Measurements from ENCODE around the gene ZFHX3. TPM values are rescaled to one million over a fixed set of nuclear protein-coding genes. Genes with fewer than 3 reads are reported as not detected.
A peak's percentile ranks its signal among the peaks of the same experiment; 100 is the strongest.

ZFHX3 gene
- total and polyA plus RNA-seq, 10 donors: 0.47 to 18.5 (median 11.1) TPM

DNA sequence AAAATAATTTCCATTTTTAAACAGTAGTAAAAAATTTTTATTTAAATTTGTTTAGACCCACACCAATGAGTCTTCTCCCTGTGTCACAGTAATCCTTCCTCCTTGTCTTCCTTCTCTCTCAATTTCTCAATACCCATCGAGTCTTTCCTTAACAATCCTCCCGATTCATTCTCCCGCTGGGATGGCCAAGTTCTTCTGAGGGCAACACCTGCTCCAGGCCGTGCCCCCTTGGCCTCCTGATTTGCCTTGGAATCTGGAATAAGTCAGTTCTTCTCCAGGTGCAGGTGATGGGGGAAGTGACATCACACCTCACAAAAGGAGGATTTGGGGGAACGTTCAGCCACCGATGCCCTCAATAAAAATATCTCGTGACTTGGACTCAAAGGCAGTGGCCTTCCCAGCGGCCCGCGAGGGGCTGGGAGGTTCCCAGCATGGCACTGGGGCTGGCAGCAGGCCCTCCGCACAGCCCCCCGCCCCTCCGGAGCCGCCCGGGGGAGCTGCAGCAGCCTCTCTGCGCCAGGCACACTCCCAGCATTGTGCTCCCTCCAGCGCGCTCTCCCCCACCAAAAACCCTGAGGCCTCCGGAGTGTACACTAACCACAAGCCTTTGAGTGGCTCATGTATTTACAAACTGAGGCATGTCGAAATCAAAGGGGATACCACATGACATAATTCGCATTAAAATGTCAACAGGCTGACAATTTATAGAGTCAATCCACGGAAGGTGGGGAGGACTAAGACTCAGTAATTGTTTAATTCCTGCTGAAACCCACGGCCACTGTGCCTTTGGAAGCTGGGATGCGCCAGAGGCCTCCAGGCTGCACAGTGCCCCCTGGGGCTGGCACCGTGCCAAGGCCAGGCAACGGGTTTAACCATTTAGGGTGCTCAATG is 120.5 kb downstream of the ZFHX3 start:
- peak; percentile 71 for DNase-seq
- Histone ChIP-seq H3K36me3 (no peaks in the 10 kb centered on the region), H3K9me3 (no peaks in the 10 kb centered on the region), H3K27me3 (replicated peaks in 1 of 7) (no peaks in the 10 kb centered on the region), H3K4me1 (peaks cover 0 to 33% (median 13%) of the 10 kb centered on the region in 6 donors), H3K4me3 (no peak overlapping the region), H3K27ac (no peak overlapping the region)
- WGBS, 5 donors: 60 to 78% (median 69%) methylated on average over 22 to 26 of the region's 26 CpGs
- no peak for TF ChIP-seq POLR2AphosphoS5 (IDR thresholded peaks at IDR 0.05)
- TF ChIP-seq, protein P1, sequence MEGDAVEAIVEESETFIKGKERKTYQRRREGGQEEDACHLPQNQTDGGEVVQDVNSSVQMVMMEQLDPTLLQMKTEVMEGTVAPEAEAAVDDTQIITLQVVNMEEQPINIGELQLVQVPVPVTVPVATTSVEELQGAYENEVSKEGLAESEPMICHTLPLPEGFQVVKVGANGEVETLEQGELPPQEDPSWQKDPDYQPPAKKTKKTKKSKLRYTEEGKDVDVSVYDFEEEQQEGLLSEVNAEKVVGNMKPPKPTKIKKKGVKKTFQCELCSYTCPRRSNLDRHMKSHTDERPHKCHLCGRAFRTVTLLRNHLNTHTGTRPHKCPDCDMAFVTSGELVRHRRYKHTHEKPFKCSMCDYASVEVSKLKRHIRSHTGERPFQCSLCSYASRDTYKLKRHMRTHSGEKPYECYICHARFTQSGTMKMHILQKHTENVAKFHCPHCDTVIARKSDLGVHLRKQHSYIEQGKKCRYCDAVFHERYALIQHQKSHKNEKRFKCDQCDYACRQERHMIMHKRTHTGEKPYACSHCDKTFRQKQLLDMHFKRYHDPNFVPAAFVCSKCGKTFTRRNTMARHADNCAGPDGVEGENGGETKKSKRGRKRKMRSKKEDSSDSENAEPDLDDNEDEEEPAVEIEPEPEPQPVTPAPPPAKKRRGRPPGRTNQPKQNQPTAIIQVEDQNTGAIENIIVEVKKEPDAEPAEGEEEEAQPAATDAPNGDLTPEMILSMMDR (IDR thresholded peaks at IDR 0.05 in 8 of 11, conservative IDR thresholded peaks at IDR 0.05 in 3 of 11): no peak
- TF ChIP-seq POLR2A (IDR thresholded peaks at IDR 0.05): no peak
- intact Hi-C loops (cut with DNase I; ENCODE audit: low total_unique reads): no loop called here

DNA sequence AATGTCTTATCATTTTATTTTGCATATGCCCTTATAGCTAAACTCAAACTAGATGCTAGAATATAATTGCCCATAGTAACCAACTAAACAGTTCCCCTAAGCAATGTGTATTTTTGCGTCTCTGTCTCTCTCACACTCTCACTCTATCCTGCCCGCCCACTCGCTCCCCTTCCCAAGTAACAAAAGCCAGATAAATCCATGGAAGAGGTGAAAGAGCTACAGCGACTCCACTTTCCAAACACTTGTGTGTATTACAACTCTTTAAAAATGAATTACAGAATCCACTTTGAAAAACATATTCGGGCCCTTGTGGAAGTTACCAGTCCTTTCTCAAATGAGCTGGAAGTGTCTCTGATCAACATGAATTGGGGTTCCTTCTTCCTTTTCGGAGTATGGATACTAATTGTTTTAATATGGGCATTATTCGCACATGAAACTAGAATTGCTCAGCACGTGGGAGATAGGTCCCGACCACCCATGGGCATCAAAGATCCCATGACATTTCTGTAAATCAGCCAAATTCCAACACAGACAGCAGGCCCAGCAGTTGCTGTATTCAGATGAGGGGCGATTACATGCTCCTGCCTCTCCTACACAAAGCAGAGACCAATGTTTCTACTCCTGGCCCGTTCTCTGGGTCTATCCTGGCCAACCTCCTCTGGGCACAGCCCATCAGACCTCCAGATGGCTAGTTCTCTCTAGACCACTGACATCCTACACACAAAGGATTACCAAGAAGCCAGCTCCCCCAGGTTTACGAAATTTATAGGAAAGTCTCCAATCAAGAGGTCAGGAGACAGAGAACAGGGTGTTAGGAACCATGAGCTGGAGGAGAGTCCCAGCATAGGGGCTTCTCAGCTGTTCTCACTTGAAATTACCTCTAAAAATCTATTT is 121.5 kb downstream of the ZFHX3 start:
- H3K4me1 ChIP-seq: peaks cover 0 to 33% (median 9%) of the 10 kb centered on the region in 6 donors
- H3K27ac ChIP-seq: no peak overlapping the region
- intact Hi-C loops (cut with DNase I; ENCODE audit: low total_unique reads): no loop called here
- H3K9me3 ChIP-seq: no peaks in the 10 kb centered on the region
- no peak for DNase-seq
- H3K36me3 ChIP-seq: no peaks in the 10 kb centered on the region
- H3K4me3 ChIP-seq: no peak overlapping the region
- no peak for TF ChIP-seq POLR2AphosphoS5 (IDR thresholded peaks at IDR 0.05)
- TF ChIP-seq POLR2A (IDR thresholded peaks at IDR 0.05): no peak
- TF ChIP-seq, protein P1 (IDR thresholded peaks at IDR 0.05 in 8 of 11, conservative IDR thresholded peaks at IDR 0.05 in 3 of 11): no peak
- H3K27me3 ChIP-seq (replicated peaks in 1 of 7): no peaks in the 10 kb centered on the region
- 92 to 95% (median 93%) methylated on average over 12 of the region's 12 CpGs for WGBS, 5 donors

DNA sequence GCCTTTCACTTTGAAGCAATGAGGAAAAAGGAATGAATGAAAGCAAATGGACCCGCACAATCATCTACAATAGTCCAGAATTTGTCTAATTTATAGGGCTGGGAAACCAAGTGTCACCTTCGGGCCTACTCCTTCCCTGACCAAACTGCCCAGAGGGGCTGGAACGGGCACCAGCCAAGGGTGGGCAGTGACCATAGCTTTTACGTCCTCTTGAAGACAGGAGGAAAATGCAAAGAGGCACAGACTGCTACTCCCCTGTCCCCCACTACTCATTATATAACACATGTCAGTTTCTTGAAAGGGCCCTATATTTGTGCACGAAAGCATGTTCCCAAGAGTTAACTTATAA is 122.3 kb downstream of the ZFHX3 start:
- peak; percentile 35 for DNase-seq
- H3K36me3 ChIP-seq: no peaks in the 10 kb centered on the region
- no peak for TF ChIP-seq POLR2A (IDR thresholded peaks at IDR 0.05)
- no peak for TF ChIP-seq POLR2AphosphoS5 (IDR thresholded peaks at IDR 0.05)
- TF ChIP-seq, protein P1 (IDR thresholded peaks at IDR 0.05 in 8 of 11, conservative IDR thresholded peaks at IDR 0.05 in 3 of 11): no peak
- intact Hi-C loops (cut with DNase I; ENCODE audit: low total_unique reads): no loop called here
- H3K27me3 ChIP-seq (replicated peaks in 1 of 7): no peaks in the 10 kb centered on the region
- H3K4me3 ChIP-seq: no peak overlapping the region
- no peaks in the 10 kb centered on the region for H3K9me3 ChIP-seq
- H3K27ac ChIP-seq: no peak overlapping the region
- WGBS, 5 donors: 89 to 98% (median 95%) methylated on average over 5 of the region's 5 CpGs
- H3K4me1 ChIP-seq: peaks cover 0 to 30% (median 8%) of the 10 kb centered on the region in 6 donors
